Spleen (tissue), 7 donors: Measurements from ENCODE around the gene NSL1.

Source experiments
- CTCF ChIP-seq, 11 experiments: fragments of 200-600 bp in 7 of 11; fragments of 450-650 bp in 4 of 11; sonication (generic) in 4 of 11; IDR thresholded peaks in 8 of 11; conservative IDR thresholded peaks in 3 of 11; 1 replicate in 7 of 11; 2 replicates in 4 of 11; pipeline versions ENCODE4 v1.4.0 to v1.8.0; 2016 to 2021; ENCODE audit warnings: antibody characterized with exemption in 11 of 11, inconsistent platforms in 4 of 11, mild to moderate bottlenecking in 1 of 11
- POLR2AphosphoS5 ChIP-seq, 3 donors: sonication (generic); formaldehyde crosslinking; IDR thresholded peaks; one replicate each; pipeline ENCODE4 v1.5.1; 2017; ENCODE audit warnings: antibody characterized with exemption in 3 of 3
- donor health status: DM: no; HTN: no; CAD: no; lungs with moderate emphysema.
- donor health status: DM: no; HTN: no; CAD: no.
- donor health status: DM: no; HTN: no; CAD: no.

DNA sequence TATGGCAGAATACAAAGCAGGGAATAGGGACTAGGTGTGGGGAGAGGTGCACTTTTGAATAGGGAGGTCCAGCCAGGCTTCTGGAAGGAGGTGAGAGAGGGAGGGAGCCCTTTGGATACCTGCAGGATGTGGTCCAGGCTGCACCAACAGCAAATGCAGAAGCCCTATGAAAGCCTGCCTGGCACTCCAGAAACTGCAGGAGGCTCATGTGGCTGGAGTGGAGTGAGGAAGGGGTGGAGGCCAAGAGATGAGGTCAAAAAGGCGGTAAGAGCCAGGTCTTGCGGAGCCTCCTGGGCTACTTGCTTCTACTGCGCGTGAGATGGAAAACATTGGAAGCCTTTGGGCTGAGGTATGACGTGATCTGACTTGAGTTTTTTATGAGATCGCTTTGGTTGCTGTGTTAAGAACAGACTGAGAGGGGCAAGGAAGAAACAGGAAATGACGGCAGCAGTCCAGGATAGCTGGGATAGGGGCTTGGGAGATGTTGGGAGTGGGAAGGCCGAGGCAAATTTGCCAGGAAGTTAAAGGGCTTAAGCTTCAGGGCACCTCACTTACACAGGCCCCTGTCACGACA, 87.5 kb downstream of the NSL1 start:
- no peak for TF ChIP-seq POLR2AphosphoS5 (IDR thresholded peaks at IDR 0.05)
- no peak for TF ChIP-seq CTCF (IDR thresholded peaks at IDR 0.05 in 8 of 11, conservative IDR thresholded peaks at IDR 0.05 in 3 of 11)
